ENCODE measurements around the gene PMFBP1.

PMFBP1 gene

DNA sequence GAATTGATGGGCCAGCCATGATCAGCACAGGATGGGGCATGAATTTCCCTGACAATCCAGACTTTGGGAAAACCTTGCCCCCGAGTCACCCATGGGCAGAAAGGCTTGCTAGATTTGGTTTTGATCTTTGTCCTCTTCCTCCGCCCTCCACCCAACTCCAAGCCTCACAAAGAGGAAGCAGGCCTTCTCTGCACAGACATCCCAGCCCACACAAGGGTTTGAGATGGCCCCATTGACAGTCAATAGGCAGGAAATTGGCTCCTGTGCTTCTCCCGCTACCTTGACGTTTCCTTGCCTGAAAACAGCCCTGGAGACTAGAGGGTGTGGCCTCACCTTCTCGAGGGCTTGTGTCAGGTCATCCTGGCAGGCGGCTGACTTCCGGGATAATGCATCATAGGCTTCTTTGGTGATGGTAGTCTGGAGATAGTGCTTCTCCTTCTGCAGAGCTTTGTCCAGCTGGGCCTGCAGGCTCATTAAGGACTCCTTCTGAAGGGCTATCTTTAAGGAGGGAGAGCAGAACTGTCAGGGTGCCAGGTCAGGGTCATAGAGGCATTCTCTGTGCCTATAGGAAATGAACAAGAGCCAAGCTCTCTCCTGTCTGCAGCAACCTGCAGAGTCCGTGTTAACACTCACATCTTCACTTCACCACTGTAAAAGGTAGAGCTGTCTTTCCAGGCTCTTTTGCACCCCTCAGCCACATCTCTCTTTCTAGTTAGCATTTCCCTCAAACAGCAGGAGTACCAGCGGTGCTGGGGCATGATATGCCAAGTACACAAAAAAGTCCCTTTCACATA lies 46.1 kb downstream of the PMFBP1 start:
- no peak overlapping the region for H3K4me3 ChIP-seq (ENCODE audit: low read length)
- no peaks in the 10 kb centered on the region for H3K9me3 ChIP-seq (ENCODE audit: control insufficient read depth, low read length)

GRCh38 chr16:72124761-72125634 lies 47.0 kb downstream of the PMFBP1 start:
- peaks cover 15% of the 10 kb centered on the region for H3K4me1 ChIP-seq (ENCODE audit: control insufficient read depth, insufficient read depth, low read length)
- no peak overlapping the region for H3K4me3 ChIP-seq (ENCODE audit: low read length)

More for the DNA sequence above, 46.1 kb downstream of the PMFBP1 start:
- H3K9ac ChIP-seq (ENCODE audit: low read length): no peak overlapping the region
- H3K27me3 ChIP-seq (ENCODE audit: control insufficient read depth, insufficient read depth, low read length): no peaks in the 10 kb centered on the region
- no peaks in the 10 kb centered on the region for H3K36me3 ChIP-seq (ENCODE audit: control insufficient read depth, insufficient read depth, low read length)
- H3K4me1 ChIP-seq (ENCODE audit: control insufficient read depth, insufficient read depth, low read length): peaks cover 15% of the 10 kb centered on the region

GRCh38 chr16:72124148-72124547 lies 47.8 kb downstream of the PMFBP1 start:
- Histone ChIP-seq H3K9ac (ENCODE audit: low read length) (no peak overlapping the region), H3K4me1 (ENCODE audit: control insufficient read depth, insufficient read depth, low read length) (peaks cover 15% of the 10 kb centered on the region), H3K9me3 (ENCODE audit: control insufficient read depth, low read length) (no peaks in the 10 kb centered on the region), H3K36me3 (ENCODE audit: control insufficient read depth, insufficient read depth, low read length) (no peaks in the 10 kb centered on the region), H3K27me3 (ENCODE audit: control insufficient read depth, insufficient read depth, low read length) (no peaks in the 10 kb centered on the region), H3K4me3 (ENCODE audit: low read length) (no peak overlapping the region)

More at GRCh38 chr16:72124761-72125634, 47.0 kb downstream of the PMFBP1 start:
- Histone ChIP-seq H3K9ac (ENCODE audit: low read length) (no peak overlapping the region), H3K9me3 (ENCODE audit: control insufficient read depth, low read length) (no peaks in the 10 kb centered on the region), H3K36me3 (ENCODE audit: control insufficient read depth, insufficient read depth, low read length) (no peaks in the 10 kb centered on the region), H3K27me3 (ENCODE audit: control insufficient read depth, insufficient read depth, low read length) (no peaks in the 10 kb centered on the region)

GRCh38 chr16:72123426-72123825 lies 48.5 kb downstream of the PMFBP1 start:
- Histone ChIP-seq H3K4me1 (ENCODE audit: control insufficient read depth, insufficient read depth, low read length) (peaks cover 15% of the 10 kb centered on the region), H3K36me3 (ENCODE audit: control insufficient read depth, insufficient read depth, low read length) (no peaks in the 10 kb centered on the region), H3K27me3 (ENCODE audit: control insufficient read depth, insufficient read depth, low read length) (no peaks in the 10 kb centered on the region), H3K9ac (ENCODE audit: low read length) (no peak overlapping the region), H3K4me3 (ENCODE audit: low read length) (no peak overlapping the region), H3K9me3 (ENCODE audit: control insufficient read depth, low read length) (no peaks in the 10 kb centered on the region)

DNA sequence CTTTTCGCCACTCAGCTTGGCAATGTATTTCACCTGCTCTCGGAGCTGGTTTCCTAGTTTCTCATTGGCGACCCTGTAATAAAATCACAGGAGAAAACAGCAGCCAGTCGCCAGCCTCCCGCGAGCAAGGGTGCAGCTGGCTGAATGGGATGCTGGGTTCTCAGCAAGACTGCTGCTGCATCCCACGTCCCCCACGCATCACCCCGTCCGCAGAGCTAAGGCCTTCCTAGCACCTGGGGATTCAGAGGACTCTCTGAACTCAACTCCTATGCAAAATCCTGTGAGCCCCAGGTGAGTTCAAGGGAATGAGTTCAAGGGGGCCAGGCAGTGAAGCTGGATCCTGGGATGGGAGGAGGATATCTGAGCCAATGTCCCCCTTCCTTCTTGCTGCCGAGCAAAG lies 49.0 kb downstream of the PMFBP1 start:
- no peak overlapping the region for H3K9ac ChIP-seq (ENCODE audit: low read length)
- peaks cover 15% of the 10 kb centered on the region for H3K4me1 ChIP-seq (ENCODE audit: control insufficient read depth, insufficient read depth, low read length)
- no peaks in the 10 kb centered on the region for H3K36me3 ChIP-seq (ENCODE audit: control insufficient read depth, insufficient read depth, low read length)
- H3K9me3 ChIP-seq (ENCODE audit: control insufficient read depth, low read length): no peaks in the 10 kb centered on the region
- H3K4me3 ChIP-seq (ENCODE audit: low read length): no peak overlapping the region
- H3K27me3 ChIP-seq (ENCODE audit: control insufficient read depth, insufficient read depth, low read length): no peaks in the 10 kb centered on the region

GRCh38 chr16:72122308-72122707 lies 49.6 kb downstream of the PMFBP1 start:
- no peaks in the 10 kb centered on the region for H3K36me3 ChIP-seq (ENCODE audit: control insufficient read depth, insufficient read depth, low read length)

GRCh38 chr16:72120026-72120425 lies 51.9 kb downstream of the PMFBP1 start:
- no peak overlapping the region for H3K9ac ChIP-seq (ENCODE audit: low read length)
- peaks cover 5% of the 10 kb centered on the region for H3K4me1 ChIP-seq (ENCODE audit: control insufficient read depth, insufficient read depth, low read length)
- no peaks in the 10 kb centered on the region for H3K9me3 ChIP-seq (ENCODE audit: control insufficient read depth, low read length)
- no peaks in the 10 kb centered on the region for H3K27me3 ChIP-seq (ENCODE audit: control insufficient read depth, insufficient read depth, low read length)
- H3K4me3 ChIP-seq (ENCODE audit: low read length): no peak overlapping the region
- no peaks in the 10 kb centered on the region for H3K36me3 ChIP-seq (ENCODE audit: control insufficient read depth, insufficient read depth, low read length)

More at GRCh38 chr16:72122308-72122707, 49.6 kb downstream of the PMFBP1 start:
- H3K9ac ChIP-seq (ENCODE audit: low read length): no peak overlapping the region
- H3K9me3 ChIP-seq (ENCODE audit: control insufficient read depth, low read length): no peaks in the 10 kb centered on the region
- no peaks in the 10 kb centered on the region for H3K27me3 ChIP-seq (ENCODE audit: control insufficient read depth, insufficient read depth, low read length)
- H3K4me1 ChIP-seq (ENCODE audit: control insufficient read depth, insufficient read depth, low read length): peaks cover 15% of the 10 kb centered on the region
- H3K4me3 ChIP-seq (ENCODE audit: low read length): no peak overlapping the region

- Histone ChIP-seq H3K9ac (ENCODE audit: low read length) (no peak overlapping the region), H3K4me3 (ENCODE audit: low read length) (no peak overlapping the region), H3K4me1 (ENCODE audit: control insufficient read depth, insufficient read depth, low read length) (no peaks in the 10 kb centered on the region), H3K36me3 (ENCODE audit: control insufficient read depth, insufficient read depth, low read length) (peaks cover 17% of the 10 kb centered on the region), H3K9me3 (ENCODE audit: control insufficient read depth, low read length) (no peaks in the 10 kb centered on the region), H3K27me3 (ENCODE audit: control insufficient read depth, insufficient read depth, low read length) (no peaks in the 10 kb centered on the region)
These were observed 58.4 kb downstream of the PMFBP1 start for GRCh38 chr16:72113616-72113945.

GRCh38 chr16:72112906-72113615 lies 58.9 kb downstream of the PMFBP1 start:
- no peaks in the 10 kb centered on the region for H3K27me3 ChIP-seq (ENCODE audit: control insufficient read depth, insufficient read depth, low read length)
- peaks cover 19% of the 10 kb centered on the region for H3K36me3 ChIP-seq (ENCODE audit: control insufficient read depth, insufficient read depth, low read length)
- no peak overlapping the region for H3K9ac ChIP-seq (ENCODE audit: low read length)
- H3K9me3 ChIP-seq (ENCODE audit: control insufficient read depth, low read length): no peaks in the 10 kb centered on the region
- no peak overlapping the region for H3K4me3 ChIP-seq (ENCODE audit: low read length)
- H3K4me1 ChIP-seq (ENCODE audit: control insufficient read depth, insufficient read depth, low read length): no peaks in the 10 kb centered on the region

GRCh38 chr16:72112452-72112792 lies 59.5 kb downstream of the PMFBP1 start:
- peaks cover 20% of the 10 kb centered on the region for H3K36me3 ChIP-seq (ENCODE audit: control insufficient read depth, insufficient read depth, low read length)
- no peak overlapping the region for H3K4me3 ChIP-seq (ENCODE audit: low read length)
- no peaks in the 10 kb centered on the region for H3K4me1 ChIP-seq (ENCODE audit: control insufficient read depth, insufficient read depth, low read length)
- H3K27me3 ChIP-seq (ENCODE audit: control insufficient read depth, insufficient read depth, low read length): no peaks in the 10 kb centered on the region
- no peak overlapping the region for H3K9ac ChIP-seq (ENCODE audit: low read length)
- H3K9me3 ChIP-seq (ENCODE audit: control insufficient read depth, low read length): no peaks in the 10 kb centered on the region

GRCh38 chr16:72111657-72112451 lies 60.1 kb downstream of the PMFBP1 start:
- no peaks in the 10 kb centered on the region for H3K27me3 ChIP-seq (ENCODE audit: control insufficient read depth, insufficient read depth, low read length)
- H3K4me3 ChIP-seq (ENCODE audit: low read length): no peak overlapping the region
- H3K9me3 ChIP-seq (ENCODE audit: control insufficient read depth, low read length): no peaks in the 10 kb centered on the region
- H3K9ac ChIP-seq (ENCODE audit: low read length): no peak overlapping the region
- H3K36me3 ChIP-seq (ENCODE audit: control insufficient read depth, insufficient read depth, low read length): peaks cover 20% of the 10 kb centered on the region
- no peaks in the 10 kb centered on the region for H3K4me1 ChIP-seq (ENCODE audit: control insufficient read depth, insufficient read depth, low read length)

Data from mucosa of stomach (tissue), 1 donor.